Daoy (cell line): ENCODE measurements around the gene ASAP3. TPM values are rescaled to one million over a fixed set of nuclear protein-coding genes. Genes with fewer than 3 reads are reported as not detected.
"Not testable (repeated sequence)": the region's sequence is repeated elsewhere in the genome, so short reads cannot be mapped to it uniquely, and the experiment has no call there.

Source experiments
- DNase-seq: peaks from one replicate; pipeline ENCODE4 v3.0.0-alpha.2; 2015; ENCODE audit warnings: low read depth
- total RNA-seq: library from RNA; depleted of rRNA; stranded (reverse); fragments of >200 nt; shearing (Covaris generic); gene quantifications from 2 replicates; pipeline ENCODE4 v1.2.3, GENCODE V29; 2014

The ASAP3 gene
- total RNA-seq, 1 experiment from 2014 or later: 9.1 TPM

- no peak for DNase-seq
Observed at GRCh38 chr1:23514111-23514679, 30.2 kb upstream of the ASAP3 start.

GRCh38 chr1:23509896-23510295 lies 25.9 kb upstream of the ASAP3 start:
- no peak for DNase-seq

- no peak for DNase-seq
Observed at GRCh38 chr1:23506376-23507107, 22.6 kb upstream of the ASAP3 start.

- no peak for DNase-seq
Observed at GRCh38 chr1:23505851-23506250, 21.9 kb upstream of the ASAP3 start.

GRCh38 chr1:23504156-23504555 lies 20.2 kb upstream of the ASAP3 start:
- not testable (repeated sequence) for DNase-seq

- DNase-seq: no peak
Observed at GRCh38 chr1:23502951-23503350, 19.0 kb upstream of the ASAP3 start.

GRCh38 chr1:23500466-23500865 lies 16.5 kb upstream of the ASAP3 start:
- no peak for DNase-seq

GRCh38 chr1:23497777-23498439 lies 13.9 kb upstream of the ASAP3 start:
- DNase-seq: no peak

GRCh38 chr1:23496490-23497181 lies 12.7 kb upstream of the ASAP3 start:
- no peak for DNase-seq

GRCh38 chr1:23494836-23495235 lies 10.9 kb upstream of the ASAP3 start:
- not testable (repeated sequence) for DNase-seq

GRCh38 chr1:23492776-23493175 lies 8.8 kb upstream of the ASAP3 start:
- not testable (repeated sequence) for DNase-seq

- no peak for DNase-seq
Observed at GRCh38 chr1:23492132-23492720, 8.2 kb upstream of the ASAP3 start.

- no peak for DNase-seq
Observed at GRCh38 chr1:23489842-23490241, 5.9 kb upstream of the ASAP3 start.

- no peak for DNase-seq
Observed at GRCh38 chr1:23485002-23485332, 988 bp upstream of the ASAP3 start.

GRCh38 chr1:23484253-23485001 lies 448 bp upstream of the ASAP3 start:
- DNase-seq: peak; percentile 94

- DNase-seq: no peak
Observed at GRCh38 chr1:23481904-23482303, 2.1 kb downstream of the ASAP3 start.

GRCh38 chr1:23481026-23481597 lies 2.9 kb downstream of the ASAP3 start:
- DNase-seq: no peak

GRCh38 chr1:23480187-23481025 lies 3.6 kb downstream of the ASAP3 start:
- DNase-seq: no peak

GRCh38 chr1:23479666-23479941 lies 4.4 kb downstream of the ASAP3 start:
- DNase-seq: no peak

GRCh38 chr1:23478896-23479665 lies 4.9 kb downstream of the ASAP3 start:
- peak; percentile 46 for DNase-seq
